ENCODE results near the gene TMOD1. TPM values are rescaled to one million over a fixed set of nuclear protein-coding genes. Genes with fewer than 3 reads are reported as not detected.

TMOD1 gene
- total RNA-seq, 2 donors from 2014 or later: 7.0 to 8.0 TPM

DNA sequence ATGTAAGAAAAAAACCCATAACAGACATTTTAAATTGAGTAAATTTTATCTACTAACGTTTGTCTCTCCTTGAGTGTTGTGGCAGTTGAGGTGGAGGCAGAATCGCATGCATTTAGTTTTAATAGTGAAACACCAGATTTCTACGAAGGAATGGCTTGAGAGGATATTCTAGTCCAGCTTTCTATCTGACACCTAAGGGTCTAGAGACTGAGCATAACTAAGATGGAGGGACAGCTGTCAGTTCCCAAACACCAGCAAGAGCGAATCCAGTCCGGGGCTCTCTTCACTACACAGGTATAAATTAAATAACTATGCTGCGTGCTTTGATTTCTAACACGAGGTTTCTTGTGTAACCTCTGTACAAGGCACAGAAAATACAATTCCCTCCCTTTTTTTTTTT is 133.6 kb downstream of the TMOD1 start:
- Histone ChIP-seq H3K27ac (no peak overlapping the region), H3K9me3 (no peaks in the 10 kb centered on the region), H3K36me3 (no peaks in the 10 kb centered on the region), H3K4me1 (replicated peaks) (no peaks in the 10 kb centered on the region), H3K27me3 (replicated peaks; ENCODE audit: insufficient read depth) (no peaks in the 10 kb centered on the region), H3K4me3 (no peak overlapping the region)
- DNase-seq (ENCODE audit: low spot score): no peak
- intact Hi-C loops (cut with DNase I): no loop called here
- WGBS: 66% methylated on average over 7 of the region's 7 CpGs
- TF ChIP-seq CTCF (IDR thresholded peaks at IDR 0.05) (no peak), POLR2A (IDR thresholded peaks at IDR 0.05) (no peak), POLR2AphosphoS5 (IDR thresholded peaks at IDR 0.05) (no peak)

DNA sequence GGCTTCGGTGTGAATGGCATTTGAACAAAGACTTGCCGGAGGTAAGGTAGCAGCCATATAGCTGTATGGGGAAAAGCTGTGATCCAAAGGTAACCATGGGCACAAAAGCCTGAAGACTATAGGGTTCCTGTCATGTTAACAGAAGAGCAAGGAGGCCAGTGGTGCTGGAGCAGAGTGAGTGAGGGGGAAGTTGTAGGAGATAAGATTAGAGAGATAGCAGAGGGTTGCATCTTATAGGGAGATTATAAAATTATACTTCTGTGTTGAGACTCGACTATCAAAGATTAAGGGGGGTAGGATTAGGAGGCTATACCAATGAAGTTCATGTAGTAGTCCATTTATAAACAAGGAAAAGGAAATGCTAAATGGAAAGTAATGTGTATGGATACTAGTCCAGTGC is 135.4 kb downstream of the TMOD1 start:
- H3K27me3 ChIP-seq (replicated peaks; ENCODE audit: insufficient read depth): no peaks in the 10 kb centered on the region
- intact Hi-C loops (cut with DNase I): no loop called here
- TF ChIP-seq POLR2AphosphoS5 (IDR thresholded peaks at IDR 0.05): no peak
- no peak for TF ChIP-seq POLR2A (IDR thresholded peaks at IDR 0.05)
- TF ChIP-seq CTCF (IDR thresholded peaks at IDR 0.05): no peak
- no peak overlapping the region for H3K4me3 ChIP-seq
- H3K4me1 ChIP-seq (replicated peaks): no peaks in the 10 kb centered on the region
- 86% methylated on average over 3 of the region's 3 CpGs for WGBS
- H3K36me3 ChIP-seq: no peaks in the 10 kb centered on the region
- H3K9me3 ChIP-seq: no peaks in the 10 kb centered on the region
- H3K27ac ChIP-seq: no peak overlapping the region
- DNase-seq (ENCODE audit: low spot score): no peak

GRCh38 chr9:97638666-97639065 is 137.2 kb downstream of the TMOD1 start:
- H3K27me3 ChIP-seq (replicated peaks; ENCODE audit: insufficient read depth): no peaks in the 10 kb centered on the region
- 58% methylated on average over 3 of the region's 3 CpGs for WGBS
- no peaks in the 10 kb centered on the region for H3K4me1 ChIP-seq (replicated peaks)
- no peaks in the 10 kb centered on the region for H3K36me3 ChIP-seq
- H3K9me3 ChIP-seq: no peaks in the 10 kb centered on the region
- TF ChIP-seq POLR2A (IDR thresholded peaks at IDR 0.05) (no peak), POLR2AphosphoS5 (IDR thresholded peaks at IDR 0.05) (no peak), CTCF (IDR thresholded peaks at IDR 0.05) (no peak)
- DNase-seq (ENCODE audit: low spot score): no peak
- H3K4me3 ChIP-seq: no peak overlapping the region
- intact Hi-C loops (cut with DNase I): no loop called here
- no peak overlapping the region for H3K27ac ChIP-seq

DNA sequence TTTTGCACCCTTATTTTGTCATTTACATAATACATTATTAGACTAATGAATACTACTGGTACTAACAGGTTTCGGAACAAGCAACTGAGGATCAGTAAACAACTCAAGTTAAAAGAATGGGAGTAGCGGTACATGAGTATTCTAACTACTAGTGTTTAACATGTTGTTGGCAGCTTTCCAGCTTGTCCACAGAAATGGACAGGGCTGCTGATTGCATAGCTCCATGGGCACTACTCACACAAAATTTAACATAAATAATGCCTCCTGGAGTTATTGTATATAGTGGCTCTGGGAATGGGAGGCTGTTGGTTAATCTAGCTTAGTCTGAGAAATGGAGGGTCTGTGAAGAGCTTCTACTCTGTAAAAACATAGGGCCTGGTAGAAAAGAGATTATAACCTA is 138.9 kb downstream of the TMOD1 start:
- no peaks in the 10 kb centered on the region for H3K9me3 ChIP-seq
- no peaks in the 10 kb centered on the region for H3K27me3 ChIP-seq (replicated peaks; ENCODE audit: insufficient read depth)
- peak; percentile 8 for DNase-seq (ENCODE audit: low spot score)
- H3K4me3 ChIP-seq: no peak overlapping the region
- intact Hi-C loops (cut with DNase I): no loop called here
- H3K36me3 ChIP-seq: no peaks in the 10 kb centered on the region
- H3K4me1 ChIP-seq (replicated peaks): no peaks in the 10 kb centered on the region
- no peak for TF ChIP-seq POLR2A (IDR thresholded peaks at IDR 0.05)
- TF ChIP-seq POLR2AphosphoS5 (IDR thresholded peaks at IDR 0.05): no peak
- TF ChIP-seq CTCF (IDR thresholded peaks at IDR 0.05): no peak
- WGBS: 76% methylated on average over 2 of the region's 2 CpGs
- no peak overlapping the region for H3K27ac ChIP-seq

- H3K9me3 ChIP-seq: no peaks in the 10 kb centered on the region
- H3K27me3 ChIP-seq (replicated peaks; ENCODE audit: insufficient read depth): no peaks in the 10 kb centered on the region
- no peak overlapping the region for H3K4me3 ChIP-seq
- no peaks in the 10 kb centered on the region for H3K4me1 ChIP-seq (replicated peaks)
- intact Hi-C loops (cut with DNase I): no loop called here
- H3K27ac ChIP-seq: no peak overlapping the region
- H3K36me3 ChIP-seq: no peaks in the 10 kb centered on the region
- no peak for DNase-seq (ENCODE audit: low spot score)
- TF ChIP-seq POLR2A (IDR thresholded peaks at IDR 0.05): no peak
- no peak for TF ChIP-seq POLR2AphosphoS5 (IDR thresholded peaks at IDR 0.05)
- TF ChIP-seq CTCF (IDR thresholded peaks at IDR 0.05): no peak
Observed at GRCh38 chr9:97645720-97646119, 144.3 kb downstream of the TMOD1 start.
